NCI-H1694 treated with DMSO at 0.1 percent for 48 hours (cell line): ENCODE measurements around the gene ODC1.

Experiments used
- DNase-seq: peaks from one replicate; lab custom pipeline; 2025; lab: John Stamatoyannopoulos, UW

ODC1 gene

DNA sequence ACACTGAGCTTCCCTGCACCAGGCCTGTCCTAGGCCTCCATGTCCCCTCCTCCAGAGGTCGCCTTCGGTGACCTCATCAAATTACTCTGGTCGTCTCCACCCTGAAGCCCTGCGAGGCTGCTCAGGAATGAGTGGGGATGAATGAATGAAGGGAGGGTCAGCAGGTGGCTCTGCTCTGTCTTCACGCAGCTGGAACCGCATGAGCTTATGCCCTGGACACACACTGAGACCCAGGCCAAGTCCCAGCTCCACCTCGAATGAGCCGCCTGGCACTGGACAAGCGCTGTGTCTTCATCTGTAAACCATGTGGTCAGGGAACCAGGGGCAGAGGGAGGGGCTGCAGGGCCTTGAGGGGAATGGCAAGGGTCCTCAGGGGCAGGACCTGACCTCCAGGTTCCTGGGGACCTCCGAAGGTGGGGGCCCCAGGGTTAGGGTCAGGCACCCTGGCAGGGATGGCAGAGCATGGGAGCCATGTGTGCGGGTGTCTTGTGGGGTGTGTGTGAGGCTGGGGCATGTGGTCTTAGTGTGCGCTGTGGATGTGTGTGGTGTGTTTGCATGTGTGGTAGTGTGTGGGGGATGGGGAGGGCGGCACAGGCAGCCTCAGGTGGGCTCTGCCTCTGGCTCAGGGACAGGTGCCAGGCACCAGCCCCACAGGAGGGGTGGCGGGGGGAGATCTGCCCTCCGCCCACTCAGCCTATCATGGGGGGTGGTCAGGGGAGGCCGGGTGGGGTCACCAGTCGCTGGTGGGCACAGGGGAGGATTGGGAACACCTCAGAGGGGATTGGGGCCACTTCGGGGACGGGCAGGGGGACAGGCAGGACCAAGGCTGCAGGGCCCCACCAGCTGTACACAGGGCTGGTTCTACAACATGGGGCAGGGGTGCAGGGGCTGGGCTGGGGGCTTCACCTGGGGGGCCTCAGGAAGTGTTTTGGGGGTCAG is 13.9 kb downstream of the ODC1 start:
- DNase-seq = no peak

DNA sequence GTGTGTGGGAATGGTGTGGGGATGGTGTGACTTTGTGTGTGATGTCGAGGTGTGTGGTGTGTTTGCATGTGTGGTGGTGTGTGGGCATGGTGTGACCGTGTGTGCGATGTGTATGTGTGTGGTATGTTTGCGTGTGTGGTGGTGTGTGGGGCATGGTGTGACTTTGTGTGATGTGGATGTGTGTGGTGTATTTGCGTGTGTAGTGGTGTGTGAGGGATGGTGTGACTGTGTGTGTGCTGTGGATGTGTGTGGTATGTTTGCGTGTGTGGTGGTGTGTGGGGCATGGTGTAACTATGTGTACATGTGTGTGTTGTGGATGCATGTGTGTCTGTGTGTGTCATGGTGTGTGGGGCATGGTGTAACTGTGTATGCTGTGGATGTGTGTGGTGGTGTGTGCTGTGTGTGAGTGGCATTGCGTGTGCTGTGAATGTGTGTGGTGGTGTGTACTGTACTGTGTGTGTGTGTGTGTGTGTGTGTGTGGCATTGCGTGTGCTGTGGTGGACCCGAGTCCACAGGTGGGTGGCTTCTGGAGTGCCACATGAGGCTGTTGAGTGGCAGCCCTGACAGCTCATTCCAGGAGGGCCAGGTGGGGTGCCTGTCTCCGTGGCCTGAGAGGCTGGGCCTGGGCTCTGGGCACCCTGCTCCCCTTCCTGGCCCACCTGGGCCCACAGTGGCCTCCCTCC is 14.7 kb downstream of the ODC1 start:
- DNase-seq = no peak

DNA sequence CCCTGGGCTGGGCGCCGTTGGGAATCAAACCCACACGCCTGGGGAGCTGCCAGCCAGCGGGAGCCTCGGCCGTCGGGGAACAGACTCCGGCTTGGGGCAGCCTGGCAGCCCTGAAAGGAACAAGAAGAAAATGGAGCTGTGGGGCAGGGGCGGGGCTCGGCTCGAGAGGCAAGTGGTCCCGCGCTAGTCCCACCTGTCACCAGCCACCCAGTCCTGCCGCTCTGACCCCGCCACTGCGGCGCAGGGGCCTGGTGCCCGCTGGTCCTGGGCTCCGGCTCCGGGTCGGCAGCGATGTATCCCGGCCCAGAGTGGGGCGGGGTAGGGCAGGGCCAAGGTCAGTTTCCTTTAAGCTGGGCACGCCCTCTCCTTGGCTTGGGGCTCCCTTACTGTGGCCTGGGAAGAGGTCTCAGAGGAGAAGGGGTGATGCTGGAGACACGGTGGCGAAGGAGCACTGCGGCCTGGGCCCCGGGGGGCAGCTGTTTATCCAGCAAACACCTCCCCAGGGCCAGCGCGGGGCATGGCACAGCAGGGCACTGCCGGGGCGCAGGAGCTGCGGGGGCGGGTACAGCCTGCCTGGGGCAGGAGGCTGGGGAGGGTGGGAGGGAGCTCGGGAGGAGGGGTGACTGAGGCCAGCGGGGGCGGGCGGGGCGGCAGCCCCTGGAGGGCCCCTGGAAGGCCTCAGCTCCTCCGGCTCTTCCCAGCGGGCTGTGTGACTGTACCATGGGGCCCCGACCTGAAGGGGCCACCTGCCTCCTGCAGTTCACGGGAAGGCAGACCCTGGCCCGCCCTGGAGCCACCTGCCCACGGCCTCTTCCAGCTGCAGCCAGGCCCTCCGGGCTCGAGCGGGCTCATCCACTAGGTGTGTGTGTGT is 15.6 kb downstream of the ODC1 start:
- no peak for DNase-seq

DNA sequence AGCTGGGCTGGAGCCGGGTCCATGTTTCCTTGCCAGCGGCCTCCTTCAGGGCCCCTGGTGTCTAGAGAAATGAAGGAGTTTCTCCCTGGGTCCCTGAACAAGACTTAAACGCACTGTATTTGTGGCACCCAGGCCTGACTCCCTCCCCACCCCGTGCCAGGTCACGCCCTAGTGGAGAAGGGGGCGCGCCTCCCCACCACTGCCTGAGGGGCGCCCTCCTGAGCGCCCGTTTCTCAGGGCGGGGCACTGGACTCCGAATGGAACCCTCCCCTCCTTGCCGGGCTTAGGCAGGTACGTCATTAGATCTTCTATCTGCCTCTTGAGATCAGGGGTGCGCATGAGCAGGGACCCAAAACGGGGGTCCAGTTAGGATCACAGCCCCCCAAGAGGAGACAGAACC is 16.3 kb downstream of the ODC1 start:
- DNase-seq = no peak

DNA sequence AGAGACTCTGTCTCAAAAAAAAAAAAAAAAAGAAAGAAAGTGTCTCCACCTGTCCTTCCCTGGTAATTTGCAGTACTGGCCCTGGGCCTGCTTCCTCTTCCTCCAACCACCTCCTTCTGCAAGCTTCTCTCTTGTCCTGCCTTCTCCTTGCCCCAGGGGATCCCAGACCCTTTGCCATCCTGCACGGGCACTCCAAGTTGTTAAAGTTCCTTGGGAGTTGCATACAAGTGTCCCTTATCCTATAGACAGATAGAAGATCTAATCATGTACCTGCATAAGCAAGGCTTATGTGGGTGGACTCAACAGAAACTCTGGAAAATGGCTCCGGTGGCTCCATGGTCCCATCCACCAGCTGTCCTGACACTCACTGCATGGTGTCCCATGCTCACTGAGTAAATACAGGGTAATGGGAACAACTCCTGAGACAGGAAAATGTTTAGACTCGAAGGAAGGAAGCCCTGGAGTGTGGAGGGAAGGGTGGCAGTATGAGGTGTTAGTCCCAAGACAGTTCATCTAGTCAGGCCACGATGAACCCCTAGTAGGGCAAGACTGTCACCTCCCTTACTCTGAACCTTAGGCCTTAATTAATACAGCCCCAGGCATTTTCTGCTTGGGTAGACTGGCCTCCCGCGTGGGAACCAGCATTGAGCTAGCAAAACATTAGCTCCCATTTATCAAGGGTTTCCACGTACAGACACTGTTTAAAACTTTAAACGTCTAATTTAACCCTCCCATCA is 17.1 kb downstream of the ODC1 start:
- no peak for DNase-seq

DNA sequence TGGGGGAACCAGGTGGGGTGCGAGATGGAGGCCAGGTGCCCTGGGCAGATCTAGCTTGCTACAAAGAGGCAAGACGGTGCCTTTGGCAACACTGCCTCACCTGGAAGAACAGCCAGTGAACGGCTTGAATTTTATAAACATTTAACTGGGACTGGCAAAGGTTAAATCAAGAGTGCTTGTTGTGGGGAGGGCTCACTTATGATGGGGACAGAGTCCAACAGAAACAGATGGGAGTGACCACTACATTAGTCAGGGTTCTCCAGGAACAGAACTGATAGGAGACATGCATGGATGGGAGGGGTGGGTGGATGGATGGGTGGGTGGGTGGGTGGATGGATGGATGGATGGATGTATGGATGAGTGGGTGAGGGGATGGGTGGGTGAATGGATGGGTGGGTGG is 19.2 kb downstream of the ODC1 start:
- no peak for DNase-seq

DNA sequence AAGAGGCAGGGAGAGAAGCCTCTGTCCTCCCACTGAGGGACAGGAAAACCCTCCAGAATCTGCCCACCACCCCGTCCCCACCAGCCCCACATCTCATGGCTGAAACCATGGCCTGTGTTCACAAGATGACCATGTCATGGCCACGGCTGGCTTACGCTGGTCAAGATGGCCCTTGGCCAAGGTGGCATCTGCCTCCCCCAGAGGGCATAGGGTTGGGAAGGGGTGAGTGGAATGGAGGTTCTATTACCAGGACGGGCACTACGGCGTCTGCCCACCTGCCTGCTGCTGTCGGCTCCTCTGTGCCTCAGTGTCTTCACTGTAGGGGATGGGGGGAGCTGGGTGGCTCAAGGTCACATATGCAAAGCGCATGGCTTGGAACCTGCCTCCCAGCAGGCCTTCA is 19.8 kb downstream of the ODC1 start:
- DNase-seq = no peak

DNA sequence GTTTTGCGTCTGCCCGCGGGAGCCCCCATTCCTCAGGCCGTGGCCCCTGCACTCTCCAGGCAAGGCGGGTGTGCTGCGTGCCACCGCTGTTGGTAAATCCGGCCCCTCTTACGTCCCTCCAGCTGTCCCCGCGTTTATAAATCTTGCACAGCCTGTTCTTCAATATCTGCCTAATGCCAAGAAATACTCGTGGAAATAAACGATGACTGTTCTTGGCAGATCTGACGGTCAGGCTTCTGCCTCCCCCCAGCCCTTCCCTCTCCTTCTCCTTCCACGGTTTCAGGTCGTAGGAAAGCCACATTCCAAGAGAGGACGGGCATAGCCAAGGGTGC is 20.5 kb downstream of the ODC1 start:
- DNase-seq = no peak

DNA sequence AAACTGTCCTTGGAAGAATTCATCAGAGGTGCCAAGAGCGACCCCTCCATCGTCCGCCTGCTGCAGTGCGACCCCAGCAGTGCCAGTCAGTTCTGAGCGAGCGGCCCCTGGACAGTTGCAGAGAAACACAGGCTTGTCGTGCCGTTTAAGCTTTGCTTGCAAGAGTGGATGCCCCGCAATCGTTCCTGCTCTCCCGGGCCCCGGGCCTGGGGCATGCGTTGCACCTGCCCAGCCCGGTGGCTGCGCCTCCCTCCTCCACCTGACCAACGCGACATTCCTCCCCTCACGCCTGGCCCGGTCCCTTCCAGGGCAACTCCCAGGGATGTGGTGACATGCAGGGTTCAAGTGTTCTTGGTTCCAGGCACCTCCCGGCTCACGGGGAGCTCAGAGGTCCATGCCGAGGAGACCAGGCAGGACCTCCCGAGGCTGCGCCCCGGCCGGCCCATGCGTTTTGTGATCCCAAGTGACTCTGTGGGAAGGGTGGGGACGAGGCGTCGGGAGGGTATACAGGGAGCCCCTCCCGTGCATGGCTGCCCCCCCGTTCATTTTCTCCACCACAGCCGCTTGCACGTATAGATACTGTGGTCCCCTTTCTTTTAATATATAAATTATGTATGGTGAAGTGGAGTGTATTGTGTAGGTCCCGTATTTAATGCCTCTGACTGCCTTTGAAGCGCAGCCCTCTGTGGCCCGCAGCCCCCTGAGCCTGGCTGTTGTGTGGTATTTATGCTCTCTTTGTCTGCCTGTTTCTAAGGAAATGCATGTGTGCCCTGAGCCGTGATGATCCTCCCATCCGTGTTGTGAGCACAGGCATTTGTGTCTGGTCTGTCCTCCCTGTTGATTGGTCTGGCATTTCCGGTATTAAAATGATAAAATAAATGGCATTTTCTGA is 21.2 kb downstream of the ODC1 start:
- DNase-seq = no peak

DNA sequence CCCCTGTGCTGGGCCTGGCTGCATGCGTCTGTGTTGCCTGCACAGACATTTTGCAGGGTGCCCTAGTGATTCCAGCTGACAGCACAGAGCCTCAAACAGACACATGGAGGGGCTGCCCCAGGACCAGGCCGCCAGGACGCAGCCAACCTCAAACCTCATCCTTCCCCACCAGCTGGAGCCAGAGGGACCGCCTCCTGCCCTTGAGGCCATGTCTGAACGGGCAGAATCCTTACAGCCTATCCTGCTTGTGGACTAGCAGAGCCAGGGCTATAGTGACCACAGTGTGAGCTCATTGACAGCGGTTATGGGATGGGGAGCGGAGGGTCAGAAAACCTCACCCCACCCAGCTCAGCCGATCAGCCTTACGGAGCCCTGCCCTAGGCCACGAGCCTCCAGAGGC is 22.4 kb downstream of the ODC1 start:
- DNase-seq = no peak

DNA sequence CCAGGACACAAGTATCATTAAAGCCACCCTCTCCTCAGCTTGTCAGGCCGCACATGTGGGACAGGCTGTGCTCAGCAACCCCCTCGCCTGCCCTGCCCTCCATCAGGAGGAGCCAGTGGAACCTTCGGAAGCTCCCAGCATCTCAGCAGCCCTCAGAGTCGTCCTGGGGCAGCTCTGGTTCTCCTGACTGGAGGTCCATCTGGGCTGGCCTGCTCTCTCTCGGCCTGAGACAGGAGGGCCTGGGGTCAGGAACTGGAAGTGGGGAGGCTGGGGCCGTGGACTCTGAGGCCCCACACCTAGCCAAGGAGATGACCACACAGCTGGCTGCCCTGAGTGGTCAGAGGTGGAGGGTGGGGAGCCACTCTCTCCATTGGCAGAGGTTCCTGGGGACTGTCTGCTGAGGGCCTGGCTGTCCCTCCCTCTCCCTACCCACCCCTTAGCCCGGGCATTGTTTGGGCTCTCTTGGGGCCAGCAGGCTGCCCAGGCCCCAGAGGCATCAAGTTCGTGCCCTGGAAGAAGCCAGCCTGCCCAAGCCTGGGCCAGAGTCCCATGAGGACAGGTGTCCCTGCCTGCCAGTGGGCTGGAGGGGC is 23.1 kb downstream of the ODC1 start:
- no peak for DNase-seq

DNA sequence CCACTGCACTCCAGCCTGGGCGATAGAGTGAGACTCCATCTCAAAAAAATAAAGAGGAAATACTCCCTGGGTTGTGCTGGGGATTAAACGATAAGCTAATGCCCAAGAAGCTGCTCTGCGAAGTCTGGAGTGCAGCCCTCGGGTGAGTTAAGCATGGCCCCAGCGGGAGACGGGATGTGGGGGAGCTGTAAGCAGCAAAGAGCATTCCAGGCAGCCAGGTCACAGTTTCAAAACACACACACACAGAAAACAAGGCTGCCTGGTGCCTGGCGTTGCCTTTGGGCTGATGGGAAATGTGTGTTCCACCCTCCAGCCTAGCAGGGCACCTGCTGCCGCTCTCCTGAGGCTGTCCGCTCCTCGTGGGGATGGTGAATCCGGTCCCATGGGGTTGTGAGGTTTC is 24.1 kb downstream of the ODC1 start:
- no peak for DNase-seq

DNA sequence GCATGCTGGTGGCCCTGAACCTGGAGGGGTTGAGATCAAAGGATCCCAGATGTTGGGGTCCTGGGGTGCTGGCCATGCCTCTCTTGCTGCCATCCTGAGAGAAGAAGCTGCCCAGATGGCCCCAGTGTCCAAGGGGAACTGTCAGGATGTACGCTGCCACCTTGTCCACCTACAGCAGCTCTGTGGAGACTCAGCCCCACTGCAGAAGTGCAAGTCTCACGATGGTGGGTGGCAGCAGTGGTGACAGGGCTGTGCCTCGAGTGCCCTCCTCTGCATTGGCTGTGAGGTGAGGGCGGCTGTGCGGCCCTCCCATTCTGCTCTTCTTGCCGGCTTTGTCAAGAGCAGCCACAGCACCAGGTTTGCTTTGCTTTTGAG is 24.7 kb downstream of the ODC1 start:
- no peak for DNase-seq

DNA sequence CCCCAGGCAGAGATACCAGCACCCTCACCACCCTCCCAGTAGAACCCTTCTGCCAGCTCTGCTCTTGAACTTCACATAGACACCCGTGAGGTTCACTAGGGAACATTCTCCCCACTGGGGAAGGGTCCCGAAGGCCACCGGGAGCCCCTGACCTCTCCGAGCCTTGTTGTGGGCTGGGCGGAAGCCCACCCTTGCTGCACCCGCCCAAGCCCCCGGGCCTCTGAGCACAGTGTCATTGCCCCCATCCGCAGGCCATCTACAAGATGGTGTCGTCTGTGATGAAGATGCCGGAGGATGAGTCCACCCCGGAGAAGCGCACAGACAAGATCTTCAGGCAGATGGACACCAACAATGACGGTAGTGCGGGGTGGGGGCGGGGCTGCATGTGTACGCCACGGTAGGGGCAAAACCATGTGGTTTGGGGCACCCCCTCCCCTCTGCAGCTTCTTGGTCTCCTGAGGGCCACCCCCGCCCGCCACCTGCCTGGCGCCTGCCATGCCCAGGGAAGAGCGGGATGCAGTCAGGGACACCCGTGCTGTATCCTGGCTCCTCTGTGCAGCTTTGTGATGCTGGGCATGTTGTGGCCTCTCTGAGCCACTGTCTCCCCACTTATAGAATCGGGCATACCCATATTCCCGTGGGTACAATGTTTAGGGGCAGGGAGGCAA is 25.3 kb downstream of the ODC1 start:
- DNase-seq = no peak

DNA sequence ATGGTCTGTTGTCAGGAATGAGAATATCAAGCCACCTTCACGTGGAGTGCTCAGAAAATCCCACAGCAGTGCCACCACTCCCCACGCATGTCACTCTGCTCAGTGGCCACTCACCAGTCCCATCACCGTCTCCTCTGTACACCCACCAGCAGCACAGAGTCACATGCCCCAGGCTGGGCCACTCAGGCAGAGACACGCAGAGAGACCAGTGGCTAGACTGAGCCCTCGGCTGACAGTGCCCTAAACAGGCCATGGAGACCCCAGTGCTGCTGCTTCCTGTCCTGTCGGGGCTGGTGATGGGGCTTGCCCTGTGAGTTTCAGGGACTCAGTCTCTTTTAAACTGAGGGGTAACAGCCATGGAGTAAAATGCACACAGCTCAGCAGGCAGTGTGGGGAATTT is 25.9 kb downstream of the ODC1 start:
- no peak for DNase-seq

DNA sequence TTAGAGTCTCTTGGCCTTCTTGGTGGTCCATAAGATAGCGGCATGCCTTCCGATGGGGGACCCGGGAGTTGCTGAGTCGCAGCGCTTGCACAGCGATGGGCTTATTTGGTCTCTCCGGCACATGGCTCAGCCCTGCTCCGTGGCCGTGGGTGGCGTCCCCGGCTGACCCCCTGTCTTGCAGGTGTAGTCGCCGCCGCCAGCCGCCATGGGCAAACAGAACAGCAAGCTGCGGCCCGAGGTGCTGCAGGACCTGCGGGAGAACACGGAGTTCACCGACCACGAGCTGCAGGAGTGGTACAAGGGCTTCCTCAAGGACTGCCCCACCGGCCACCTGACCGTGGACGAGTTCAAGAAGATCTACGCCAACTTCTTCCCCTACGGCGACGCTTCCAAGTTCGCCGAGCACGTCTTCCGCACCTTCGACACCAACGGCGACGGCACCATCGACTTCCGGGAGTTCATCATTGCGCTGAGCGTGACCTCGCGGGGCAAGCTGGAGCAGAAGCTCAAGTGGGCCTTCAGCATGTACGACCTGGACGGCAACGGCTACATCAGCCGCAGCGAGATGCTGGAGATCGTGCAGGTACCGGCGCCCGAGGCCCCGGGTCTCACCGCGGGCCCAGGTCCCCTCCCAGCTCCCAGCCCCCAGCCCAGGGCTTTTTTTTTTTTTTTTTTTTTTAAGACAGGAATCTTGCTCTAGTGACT is 28.4 kb downstream of the ODC1 start:
- DNase-seq = no peak

DNA sequence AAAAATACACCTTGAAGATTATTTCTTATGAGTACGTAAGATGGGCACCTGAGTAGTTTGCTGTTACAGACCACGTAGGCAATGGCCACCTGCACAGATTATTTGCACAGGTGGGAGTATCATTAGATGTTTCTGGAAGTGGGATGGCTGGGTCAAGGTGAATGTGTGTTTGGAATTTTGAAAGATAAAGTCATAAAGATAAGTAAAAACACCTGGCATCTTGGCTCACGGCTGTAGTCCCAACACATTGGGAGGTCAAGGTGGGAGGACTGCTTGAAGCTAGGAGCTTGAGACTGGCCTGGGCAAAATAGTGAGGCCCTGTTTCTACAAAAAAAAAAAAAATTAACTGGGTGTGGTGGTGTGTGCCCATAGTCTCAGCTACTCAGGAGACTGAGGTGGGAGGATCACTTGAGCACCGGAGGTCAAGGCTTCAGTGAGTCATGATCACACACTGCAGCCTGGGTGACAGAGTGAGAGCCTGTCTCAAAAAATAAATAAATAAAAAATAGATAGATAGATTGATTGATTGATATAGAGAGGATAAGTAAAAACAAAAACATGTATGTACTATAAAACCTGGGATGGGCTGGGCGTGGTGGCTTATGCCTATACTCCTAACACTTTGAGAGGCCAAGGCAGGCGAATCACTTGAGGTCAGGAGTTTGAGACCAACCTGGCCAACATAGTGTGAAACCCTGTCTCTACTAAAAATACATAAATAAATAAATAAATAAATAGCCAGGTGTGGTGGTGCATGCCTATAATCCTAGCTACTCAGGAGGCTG is 30.4 kb downstream of the ODC1 start:
- DNase-seq = no peak

DNA sequence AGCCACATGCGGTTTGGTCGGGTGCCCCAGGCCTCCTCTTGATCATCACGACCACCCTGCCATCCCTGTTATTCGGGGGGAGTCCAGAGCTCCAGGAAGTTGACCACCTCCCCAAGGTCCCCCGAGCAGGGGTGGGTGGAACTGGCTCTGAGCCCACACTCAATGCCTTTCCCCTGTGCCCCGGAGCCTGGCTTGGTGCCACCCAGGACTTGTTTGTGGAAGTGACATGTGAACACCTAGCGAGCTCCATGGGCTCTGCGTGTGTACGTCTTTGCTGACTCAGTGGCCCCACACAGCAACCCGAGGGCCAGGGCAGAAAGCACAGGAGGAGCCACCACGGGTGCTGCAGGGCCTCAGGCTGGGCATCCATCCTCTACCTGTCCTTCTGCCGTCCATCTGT is 32.5 kb downstream of the ODC1 start:
- DNase-seq = no peak

DNA sequence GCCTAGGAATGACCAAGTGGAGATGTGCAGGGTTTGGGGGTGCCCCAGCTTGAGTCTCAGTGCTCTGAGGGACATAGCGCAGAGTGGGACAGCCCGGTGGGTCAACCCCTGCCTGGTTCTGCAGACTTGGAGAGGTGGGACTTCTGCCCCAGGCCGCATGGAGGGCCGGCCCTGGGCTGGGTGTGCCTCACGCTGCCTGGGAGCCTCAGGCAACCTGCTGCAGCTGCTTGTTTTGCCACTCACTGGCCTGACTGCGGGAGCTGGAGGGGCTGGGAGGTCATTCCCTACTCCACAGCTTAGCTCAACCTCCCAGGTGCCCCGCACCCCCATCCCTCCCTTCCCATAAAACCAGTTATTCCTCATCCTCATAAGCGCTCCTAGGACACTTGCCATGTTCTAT is 33.1 kb downstream of the ODC1 start:
- DNase-seq = no peak
